H1 (cell line): ENCODE measurements around the gene ARHGEF26. TPM values are rescaled to one million over a fixed set of nuclear protein-coding genes. Genes with fewer than 3 reads are reported as not detected.

Experiments used
- CTCF ChIA-PET: fragments of 300-600 bp; sonication (Branson Sonifier 250); formaldehyde crosslinking; loops from one replicate; lab custom pipeline; 2021; ENCODE audit not compliant: partially characterized antibody; lab: Charles Lee
- POLR2A ChIA-PET: fragments of 300-600 bp; sonication (Branson Sonifier 250); formaldehyde crosslinking; loops from one replicate; lab custom pipeline; 2021; ENCODE audit warnings: inconsistent platforms; ENCODE audit not compliant: partially characterized antibody; lab: Charles Lee
- DNase-seq, 2 experiments: peaks; one replicate each; pipeline versions ENCODE4 v3.0.0 to v3.0.0-alpha.2; 2010 to 2022; ENCODE audit warnings: low spot score in 2 of 2, low read depth in 1 of 2, mixed read lengths in 1 of 2
- FAIRE-seq: peaks from 2 replicates; lab custom pipeline; 2011; peaks lifted over from hg19 to GRCh38; lab: Jason Lieb, UNC
- H2AFZ ChIP-seq: 2 replicates; pipeline ENCODE4 v1.8.1; 2012; ENCODE audit warnings: low read length, inconsistent platforms
- H2AK5ac ChIP-seq: 2 replicates; pipeline ENCODE4 v1.6.1; 2013; ENCODE audit warnings: low read depth, low read length
- H2BK120ac ChIP-seq: replicated peaks from 2 replicates; pipeline ENCODE3; 2013; ENCODE audit warnings: low read depth, low read length, inconsistent platforms
- H2BK12ac ChIP-seq: 2 replicates; pipeline ENCODE4 v1.6.1; 2013; ENCODE audit warnings: low read depth, low read length
- H2BK15ac ChIP-seq: 2 replicates; pipeline ENCODE4 v1.6.1; 2013; ENCODE audit warnings: low read length
- H2BK20ac ChIP-seq: 2 replicates; pipeline ENCODE4 v1.6.1; 2013; ENCODE audit warnings: low read length
- H2BK5ac ChIP-seq: 2 replicates; pipeline ENCODE4 v1.6.1; 2013; ENCODE audit warnings: low read depth, low read length
- H3K14ac ChIP-seq: 2 replicates; pipeline ENCODE4 v1.6.1; 2013; ENCODE audit warnings: inconsistent platforms; ENCODE audit not compliant: insufficient read length
- H3K18ac ChIP-seq: 2 replicates; pipeline ENCODE4 v1.6.1; 2013; ENCODE audit warnings: low read length; ENCODE audit errors: extremely low read depth
- H3K23ac ChIP-seq: 2 replicates; pipeline ENCODE4 v1.6.1; 2013; ENCODE audit warnings: inconsistent platforms; ENCODE audit not compliant: insufficient read length
- H3K23me2 ChIP-seq: 2 replicates; pipeline ENCODE4 v1.6.1; 2013; ENCODE audit warnings: low read depth, low read length
- H3K27ac ChIP-seq: 2 replicates; pipeline ENCODE4 v1.6.1; 2011; ENCODE audit warnings: low read depth, low read length, inconsistent platforms
- H3K27me3 ChIP-seq, 4 experiments: replicated peaks in 1 of 4; 1 replicate in 1 of 4; 2 replicates in 3 of 4; pipeline versions ENCODE4 v1.6.1 to v1.8.1; 2011 to 2013; ENCODE audit warnings: low read length in 3 of 4, mild to moderate bottlenecking in 3 of 4, inconsistent platforms in 2 of 4, mixed read lengths in 2 of 4, moderate library complexity in 1 of 4; ENCODE audit not compliant: control insufficient read depth in 3 of 4, insufficient read depth in 3 of 4; ENCODE audit errors: extremely low read depth in 1 of 4
- H3K36me3 ChIP-seq, 4 experiments: 2 replicates each; pipeline versions ENCODE4 v1.6.1 to v1.8.1; 2011 to 2013; ENCODE audit warnings: mild to moderate bottlenecking in 4 of 4, low read length in 3 of 4, moderate library complexity in 2 of 4, control low read depth in 1 of 4, inconsistent platforms in 1 of 4; ENCODE audit not compliant: insufficient read depth in 4 of 4, control insufficient read depth in 2 of 4
- H3K4ac ChIP-seq: replicated peaks from 2 replicates; pipeline ENCODE3; 2013; ENCODE audit warnings: low read length, low read depth, mixed read lengths, inconsistent platforms; ENCODE audit not compliant: insufficient read length
- H3K4me1 ChIP-seq, 4 experiments: replicated peaks in 1 of 4; 1 replicate in 1 of 4; 2 replicates in 3 of 4; pipeline versions ENCODE4 v1.6.1 to v1.8.1; 2011 to 2013; ENCODE audit warnings: low read length in 3 of 4, inconsistent platforms in 2 of 4, mixed read lengths in 1 of 4; ENCODE audit not compliant: insufficient read depth in 4 of 4, control insufficient read depth in 3 of 4
- H3K4me2 ChIP-seq, 2 experiments: 2 replicates each; pipeline versions ENCODE4 v1.6.1 to v1.8.1; 2011 to 2013; ENCODE audit warnings: low read depth in 2 of 2, low read length in 2 of 2, control low read depth in 1 of 2, inconsistent platforms in 1 of 2, mild to moderate bottlenecking in 1 of 2; ENCODE audit not compliant: insufficient read depth in 1 of 2
- H3K4me3 ChIP-seq, 4 experiments: fragments of 200-600, 300-600 bp in 1 of 4; sonication (generic), shearing (Covaris generic), sonication (Bioruptor Twin) in 1 of 4; 2 replicates each; pipeline versions ENCODE4 v1.5.1 to v1.8.1; 2011 to 2016; ENCODE audit warnings: low read length in 4 of 4, low read depth in 3 of 4, control low read depth in 2 of 4, inconsistent platforms in 2 of 4, mild to moderate bottlenecking in 2 of 4, mixed read lengths in 1 of 4, moderate library complexity in 1 of 4; ENCODE audit not compliant: insufficient read depth in 2 of 4; ENCODE audit errors: extremely low read depth in 1 of 4
- H3K56ac ChIP-seq: replicated peaks from 2 replicates; pipeline ENCODE3; 2013; ENCODE audit warnings: low read depth, mild to moderate bottlenecking, mixed read lengths, low read length, inconsistent platforms; ENCODE audit not compliant: insufficient read length
- H3K79me1 ChIP-seq: 2 replicates; pipeline ENCODE4 v1.6.1; 2013; ENCODE audit warnings: low read depth, low read length, control low read depth
- H3K79me2 ChIP-seq, 2 experiments: 2 replicates each; pipeline versions ENCODE4 v1.6.1 to v1.8.1; 2012 to 2013; ENCODE audit warnings: low read length in 2 of 2, mild to moderate bottlenecking in 2 of 2, inconsistent platforms in 1 of 2; ENCODE audit not compliant: insufficient read depth in 2 of 2, control insufficient read depth in 1 of 2
- H3K9ac ChIP-seq, 4 experiments: replicated peaks in 1 of 4; 1 replicate in 1 of 4; 2 replicates in 3 of 4; pipeline versions ENCODE4 v1.6.1 to v1.8.1; 2011 to 2013; ENCODE audit warnings: low read depth in 3 of 4, low read length in 3 of 4, control low read depth in 2 of 4, mild to moderate bottlenecking in 2 of 4, moderate library complexity in 2 of 4, inconsistent platforms in 1 of 4; ENCODE audit errors: extremely low read depth in 1 of 4
- H3K9me3 ChIP-seq, 2 experiments: 2 replicates each; pipeline versions ENCODE4 v1.6.1 to v1.8.1; 2012 to 2013; ENCODE audit warnings: mild to moderate bottlenecking in 2 of 2, moderate library complexity in 2 of 2, control low read depth in 1 of 2, inconsistent platforms in 1 of 2, low read depth in 1 of 2, low read length in 1 of 2, mixed read lengths in 1 of 2; ENCODE audit not compliant: insufficient read depth in 2 of 2
- H4K20me1 ChIP-seq, 2 experiments: replicated peaks in 1 of 2; 2 replicates each; pipeline versions ENCODE3 to v1.8.1; 2011 to 2013; ENCODE audit warnings: inconsistent platforms in 2 of 2, low read length in 2 of 2, mild to moderate bottlenecking in 1 of 2; ENCODE audit not compliant: insufficient read depth in 2 of 2, control insufficient read depth in 1 of 2
- H4K5ac ChIP-seq: 2 replicates; pipeline ENCODE4 v1.6.1; 2013; ENCODE audit warnings: low read length, low read depth, mixed read lengths, inconsistent platforms; ENCODE audit not compliant: insufficient read length
- H4K8ac ChIP-seq: 2 replicates; pipeline ENCODE4 v1.8.0; 2013; ENCODE audit warnings: mild to moderate bottlenecking, moderate library complexity, low read length, inconsistent platforms; ENCODE audit not compliant: insufficient read depth; ENCODE audit errors: extremely low read depth
- H4K91ac ChIP-seq: replicated peaks from 2 replicates; pipeline ENCODE3; 2013; ENCODE audit warnings: low read length, mixed read lengths, inconsistent platforms; ENCODE audit not compliant: insufficient read length
- BRCA1 ChIP-seq: IDR thresholded peaks from 2 replicates; pipeline ENCODE4 v1.6.1; 2012; ENCODE audit warnings: low read depth, low read length, improper control_type of control experiment
- CEBPB ChIP-seq: IDR thresholded peaks from 2 replicates; pipeline ENCODE4 v1.6.1; 2012; ENCODE audit warnings: low read depth, low read length
- CHD2 ChIP-seq: IDR thresholded peaks from 2 replicates; pipeline ENCODE4 v1.6.1; 2012; ENCODE audit warnings: low read length, improper control_type of control experiment
- CREB1 ChIP-seq: IDR thresholded peaks from 2 replicates; pipeline ENCODE4 v1.6.1; 2012; ENCODE audit warnings: inconsistent platforms
- GABPA ChIP-seq: IDR thresholded peaks from 2 replicates; pipeline ENCODE4 v1.6.1; 2011; ENCODE audit warnings: mild to moderate bottlenecking, low read length, moderate library complexity, borderline replicate concordance; ENCODE audit not compliant: insufficient read depth
- GTF2F1 ChIP-seq: IDR thresholded peaks from 2 replicates; pipeline ENCODE4 v1.6.1; 2012; ENCODE audit warnings: low read depth, low read length, improper control_type of control experiment, borderline replicate concordance
- KDM1A ChIP-seq: fragments of 200-600, 300-600 bp; sonication (generic); IDR thresholded peaks from 2 replicates; pipeline ENCODE4 v1.7.1; 2016; ENCODE audit warnings: mild to moderate bottlenecking, low read length, borderline replicate concordance
- KDM4A ChIP-seq: IDR thresholded peaks from one replicate; pipeline ENCODE4 v1.7.1; 2012; ENCODE audit warnings: low read depth, mild to moderate bottlenecking, moderate library complexity, low read length, inconsistent platforms; ENCODE audit not compliant: severe bottlenecking
- KDM5A ChIP-seq: fragments of 200-600 bp; IDR thresholded peaks from 2 replicates; pipeline ENCODE4 v1.7.1; 2012; ENCODE audit warnings: mild to moderate bottlenecking, low read length, inconsistent platforms, mixed read lengths
- MAX ChIP-seq: IDR thresholded peaks from 2 replicates; pipeline ENCODE4 v1.6.1; 2012; ENCODE audit warnings: inconsistent platforms
- RFX5 ChIP-seq: IDR thresholded peaks from 2 replicates; pipeline ENCODE4 v1.6.1; 2011; ENCODE audit warnings: low read depth, low read length, improper control_type of control experiment, borderline replicate concordance
- RNF2 ChIP-seq: fragments of 200-900, 300-1000 bp; sonication (generic); IDR thresholded peaks from 2 replicates; pipeline ENCODE4 v1.7.1; 2016; ENCODE audit warnings: borderline replicate concordance, low read depth, mild to moderate bottlenecking, antibody characterized with exemption, low read length; ENCODE audit not compliant: poor library complexity, severe bottlenecking; ENCODE audit errors: missing control alignments
- SP2 ChIP-seq: IDR thresholded peaks from 2 replicates; pipeline ENCODE4 v1.6.1; 2012; ENCODE audit warnings: mild to moderate bottlenecking, low read length, inconsistent platforms
- SP4 ChIP-seq: IDR thresholded peaks from 2 replicates; pipeline ENCODE4 v1.6.1; 2012; ENCODE audit warnings: low read length, inconsistent platforms
- TAF1 ChIP-seq: IDR thresholded peaks from 2 replicates; pipeline ENCODE4 v1.6.1; 2011; ENCODE audit warnings: mild to moderate bottlenecking, low read depth, low read length
- WGBS, 2 experiments: shearing (Covaris generic) in 1 of 2; methylation state at CpG; one replicate each; pipeline versions ENCODE4 v1.1.6 to v1.1.7; 2013 to 2015; ENCODE audit warnings: low lambda C conversion rate in 2 of 2, mixed read lengths in 2 of 2, inconsistent platforms in 1 of 2, low coverage in 1 of 2, missing lambda C conversion rate in 1 of 2; ENCODE audit not compliant: insufficient replicate concordance in 2 of 2, insufficient coverage in 1 of 2, insufficient read length in 1 of 2; ENCODE audit errors: extremely low coverage in 1 of 2, missing lambda C conversion rate in 1 of 2; 5-methylcytosine and 5-hydroxymethylcytosine counted together
- polyA plus RNA-seq, 7 experiments: library from polyadenylated mRNA; depleted of rRNA in 3 of 7; stranded (reverse) in 5 of 7; unstranded in 2 of 7; fragments of >200 nt in 5 of 7; fragments of 200-250 nt in 2 of 7; gene quantifications; 1 replicate in 5 of 7; 2 replicates in 1 of 7; 4 replicates in 1 of 7; pipeline versions ENCODE4 v1.2.1 to v1.2.3, GENCODE V29; 2011 to 2013; ENCODE audit warnings: missing spikeins in 2 of 7, mixed read lengths in 2 of 7
- total RNA-seq: library from RNA; stranded (reverse); fragmentation: NEBNext Ultra II Directional; extraction: Animal tissue kit (Norgen Biotek cat#: 25700); gene quantifications from 2 replicates; pipeline ENCODE4 v1.2.1, GENCODE V29; 2021

Gene ARHGEF26
- total and polyA plus RNA-seq, 2 of the 8 experiments (the other 6 are each of a cell fraction or from before 2014, with no cell fraction given), result 3.1 to 15.6 TPM

GRCh38 chr3:154148541-154148940 lies 27.4 kb downstream of the ARHGEF26 start:
- no peak overlapping the region for H4K5ac ChIP-seq
- H3K56ac ChIP-seq, result no peak overlapping the region
- no peak overlapping the region for H3K4ac ChIP-seq
- H4K20me1 ChIP-seq, result peaks cover 0 to 1% of the 10 kb centered on the region in 2 experiments
- no peak overlapping the region for H3K23ac ChIP-seq
- POLR2A ChIA-PET, result no interaction called here
- no peaks in the 10 kb centered on the region for H3K9me3 ChIP-seq
- no peak overlapping the region for H3K9ac ChIP-seq
- no peak overlapping the region for H2BK15ac ChIP-seq
- H3K4me1 ChIP-seq, result peaks cover 0 to 12% (median 6%) of the 10 kb centered on the region in 4 experiments; a peak in 4 of 7 replicates
- H4K91ac ChIP-seq, result no peak overlapping the region
- no peak overlapping the region for H3K27ac ChIP-seq
- H3K14ac ChIP-seq, result no peak overlapping the region
- 87% methylated on average over 1 of the region's 1 CpG; no CpG with 5 or more reads in 1 of the 2 experiments for WGBS, 2 experiments
- H2BK120ac ChIP-seq, result no peak overlapping the region
- H2BK5ac ChIP-seq, result no peak overlapping the region
- no peak overlapping the region for H3K4me2 ChIP-seq
- no peak overlapping the region for H2AFZ ChIP-seq
- H3K27me3 ChIP-seq, result peaks cover 0 to 1% (median 0%) of the 10 kb centered on the region in 4 experiments; a peak in 1 of 7 replicates
- no peaks in the 10 kb centered on the region for H3K79me2 ChIP-seq
- no peaks in the 10 kb centered on the region for H3K79me1 ChIP-seq
- no peak overlapping the region for H2BK20ac ChIP-seq
- no peaks in the 10 kb centered on the region for H3K23me2 ChIP-seq
- no peak overlapping the region for H2AK5ac ChIP-seq
- H3K4me3 ChIP-seq, result no peak overlapping the region
- no peak overlapping the region for H3K18ac ChIP-seq
- H2BK12ac ChIP-seq, result no peak overlapping the region
- TF ChIP-seq GTF2F1, result no peak
- TF ChIP-seq CREB1, result no peak
- no peak for TF ChIP-seq SP2
- no peak for TF ChIP-seq RNF2
- TF ChIP-seq RFX5, result no peak
- no peak for TF ChIP-seq CEBPB
- TF ChIP-seq BRCA1, result no peak
- no peak for TF ChIP-seq KDM4A
- no peak for TF ChIP-seq KDM5A
- no peak for TF ChIP-seq CHD2
- no peak for TF ChIP-seq KDM1A
- TF ChIP-seq SP4, result no peak
- TF ChIP-seq MAX, result no peak
- TF ChIP-seq GABPA, result no peak
- no peak for TF ChIP-seq TAF1
- H3K36me3 ChIP-seq, result peaks cover 0 to 6% (median 1%) of the 10 kb centered on the region in 4 experiments; a peak in 2 of 8 replicates
- DNase-seq, result no peak
- FAIRE-seq, result no peak
- H4K8ac ChIP-seq, result no peak overlapping the region
- CTCF ChIA-PET, result interaction anchor here (1.6 kb wide), 1 partner anchor 25 kb away, joined by 4 read pairs; no protein-coding TSS in a partner anchor
